Suppressor macrophage (primary cell): Measurements from ENCODE around the gene KLRC2.
"Not testable (repeated sequence)": the region's sequence is repeated elsewhere in the genome, so short reads cannot be mapped to it uniquely, and the experiment has no call there.

Source experiments
- DNase-seq, 4 experiments: peaks; one replicate each; pipeline ENCODE4 v3.0.0-alpha.2; 2020 to 2022
- total RNA-seq, 17 experiments: gene quantifications; one replicate each; lab custom pipeline; 2026; ENCODE audit warnings: mixed read lengths in 6 of 17, inconsistent platforms in 3 of 17; lab: John Stamatoyannopoulos, UW

KLRC2 gene
- 0 reads per million in 17 experiments for total RNA-seq

DNA sequence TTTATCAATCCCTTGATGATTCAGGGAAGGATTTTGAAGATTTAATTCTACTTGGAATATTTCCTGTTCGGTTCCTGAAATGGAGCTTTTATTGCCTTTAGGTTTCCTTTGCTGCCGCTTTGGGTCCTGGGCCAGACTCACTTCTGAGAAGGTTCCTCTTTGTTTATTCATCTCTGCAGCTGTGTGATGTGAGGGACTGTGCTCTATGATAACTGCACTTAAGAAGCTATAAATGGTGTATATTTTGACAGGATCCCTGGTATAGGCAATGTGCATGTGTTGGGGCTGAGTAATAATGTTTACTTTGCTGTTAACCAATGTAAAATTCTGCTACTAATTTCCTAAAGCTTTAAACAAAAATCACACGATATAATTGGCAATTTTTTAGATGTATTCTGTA is at the start of gene KLRC2:
Gene KLRC2, minus strand, starts transcription at position 195 of the 400 bp plus-strand sequence. Its CDS starts 24 bp downstream, at position 171.
- DNase-seq, result peak; percentile 13 to 31 (median 22)

GRCh38 chr12:10481901-10482300 is 46.1 kb upstream of the KLRC2 start:
- DNase-seq, result not testable (repeated sequence)

- DNase-seq, result not testable (repeated sequence)
Observed at GRCh38 chr12:10472808-10473207, 37.0 kb upstream of the KLRC2 start.

DNA sequence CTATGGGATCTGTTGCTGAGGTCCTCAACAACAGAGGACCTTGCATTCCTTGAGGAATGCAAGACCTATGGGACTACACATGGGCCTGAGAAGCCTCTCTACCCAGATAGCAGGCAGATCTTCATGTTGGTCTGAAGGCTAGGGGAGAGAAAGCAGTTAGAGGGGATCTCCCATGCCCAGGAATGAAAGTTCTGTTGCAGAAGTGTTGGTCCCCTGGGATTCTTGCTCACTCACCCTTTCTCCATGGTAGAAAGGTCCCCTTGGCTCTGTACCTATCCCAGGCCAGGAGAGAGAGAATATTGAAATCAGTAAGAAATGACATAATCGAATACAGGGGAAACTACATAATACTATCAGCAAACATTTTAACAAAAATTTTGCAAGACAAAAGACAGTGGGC is 33.9 kb upstream of the KLRC2 start:
- no peak for DNase-seq

DNA sequence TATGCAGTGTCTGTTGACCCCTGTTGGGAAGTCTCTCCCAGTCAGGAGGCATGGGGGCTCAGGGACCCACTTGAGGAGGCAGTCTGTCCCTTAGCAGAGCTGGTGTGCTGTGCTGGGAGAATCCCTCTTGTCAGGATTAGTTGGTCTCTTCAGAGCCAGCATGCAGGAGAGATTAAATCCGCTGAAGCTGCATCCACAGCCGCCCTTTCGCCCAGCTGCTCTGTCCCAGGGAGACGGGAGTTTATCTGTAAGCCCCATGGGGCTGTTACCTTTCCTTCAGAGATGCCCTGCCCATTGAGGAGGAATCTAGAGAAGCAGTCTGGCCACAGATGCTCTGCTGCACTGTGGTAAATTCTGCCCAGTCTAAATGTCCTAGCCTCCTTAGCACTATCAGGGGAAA is 30.5 kb upstream of the KLRC2 start:
- no peak for DNase-seq

GRCh38 chr12:10457760-10458159 is 21.9 kb upstream of the KLRC2 start:
- no peak for DNase-seq

GRCh38 chr12:10456856-10457255 is 21.0 kb upstream of the KLRC2 start:
- no peak for DNase-seq

DNA sequence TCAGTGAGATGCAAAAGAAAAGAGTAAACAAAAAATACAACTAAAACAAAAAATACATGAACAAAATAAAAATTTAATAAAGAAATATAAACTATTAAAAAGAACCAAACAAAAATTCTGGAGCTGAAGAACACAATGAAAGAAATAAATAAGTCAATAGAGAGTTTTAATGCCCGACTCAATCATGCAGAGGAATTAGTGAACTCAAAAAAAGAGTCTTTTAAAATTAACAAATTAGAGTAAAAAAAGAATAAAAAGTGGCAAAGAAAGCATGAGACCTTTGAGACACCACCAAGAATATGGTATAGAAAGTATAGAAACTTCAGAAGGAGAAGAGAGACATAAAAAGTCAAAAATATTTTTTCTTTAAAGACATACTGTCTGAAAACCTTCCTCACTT is 20.0 kb upstream of the KLRC2 start:
- DNase-seq, result no peak

DNA sequence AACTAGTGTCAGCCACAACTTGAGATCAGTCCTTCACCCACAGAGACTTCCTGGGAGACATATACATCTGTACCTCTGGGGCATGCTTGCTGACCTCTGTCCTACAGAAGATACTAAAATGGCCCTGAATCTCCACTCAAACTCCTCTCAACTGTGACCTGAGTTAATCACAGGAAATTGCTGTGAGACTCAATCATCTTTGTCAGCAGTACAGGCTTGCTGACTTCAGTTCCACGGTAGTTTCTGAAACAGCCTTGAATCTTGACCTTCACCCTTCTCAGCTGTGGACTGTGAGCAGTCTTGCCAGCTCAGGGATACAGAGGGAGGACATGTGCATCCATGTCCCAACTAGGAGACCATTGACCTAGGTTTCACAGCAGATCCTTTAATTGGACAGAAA is 18.7 kb upstream of the KLRC2 start:
- no peak for DNase-seq

GRCh38 chr12:10453156-10453555 is 17.3 kb upstream of the KLRC2 start, which contains the start of gene KLRC1:
KLRC1 (minus strand) TSS chr12:10453377; CDS start chr12:10451156, 2,221 bp downstream.
- DNase-seq, result no peak

DNA sequence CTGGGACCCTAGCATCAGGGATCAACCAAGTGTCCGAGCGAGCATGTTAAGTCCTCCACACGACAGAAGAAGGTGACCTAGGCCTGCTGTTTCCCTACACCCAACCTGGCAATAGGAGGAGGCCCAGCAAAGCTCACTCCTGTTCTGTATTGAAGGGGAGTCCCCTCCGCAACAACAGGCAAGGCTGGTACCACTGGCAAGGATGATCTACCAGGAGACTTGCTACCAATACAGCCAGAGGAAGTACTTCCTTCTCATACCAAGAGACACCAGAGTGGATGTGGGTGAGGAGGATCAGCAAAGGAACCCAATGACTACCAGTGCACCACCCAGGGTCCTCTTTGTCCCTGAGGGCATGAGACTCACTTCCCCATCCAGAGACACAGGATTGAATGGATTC is 12.4 kb upstream of the KLRC2 start:
- DNase-seq, result peak in 1 of 4 experiments; percentile 4

GRCh38 chr12:10446052-10446451 is 10.2 kb upstream of the KLRC2 start:
- not testable (repeated sequence) for DNase-seq

DNA sequence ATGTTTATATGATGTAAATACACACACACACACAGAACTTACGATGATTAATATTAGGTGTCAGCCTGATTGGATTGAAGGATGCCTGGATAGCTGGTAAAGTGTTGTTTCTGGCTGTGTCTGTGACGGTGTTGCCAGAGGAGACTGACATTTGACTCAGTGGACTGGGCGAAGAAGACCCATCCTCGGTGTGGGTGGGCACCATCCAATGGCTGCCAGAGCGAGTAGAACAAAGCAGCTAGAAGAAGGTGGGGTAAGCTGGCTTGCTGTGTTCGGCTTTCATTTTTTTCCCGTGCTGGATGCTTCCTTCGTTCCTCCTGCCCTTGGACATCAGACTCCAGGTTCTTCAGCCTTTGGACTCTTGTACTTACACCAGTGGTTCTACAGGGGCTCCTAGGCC is 5.3 kb upstream of the KLRC2 start:
- DNase-seq, result not testable (repeated sequence)

- DNase-seq, result not testable (repeated sequence)
Observed at GRCh38 chr12:10439608-10440274, 3.9 kb upstream of the KLRC2 start.

- not testable (repeated sequence) for DNase-seq
Observed at GRCh38 chr12:10437601-10438000, 1.8 kb upstream of the KLRC2 start.

DNA sequence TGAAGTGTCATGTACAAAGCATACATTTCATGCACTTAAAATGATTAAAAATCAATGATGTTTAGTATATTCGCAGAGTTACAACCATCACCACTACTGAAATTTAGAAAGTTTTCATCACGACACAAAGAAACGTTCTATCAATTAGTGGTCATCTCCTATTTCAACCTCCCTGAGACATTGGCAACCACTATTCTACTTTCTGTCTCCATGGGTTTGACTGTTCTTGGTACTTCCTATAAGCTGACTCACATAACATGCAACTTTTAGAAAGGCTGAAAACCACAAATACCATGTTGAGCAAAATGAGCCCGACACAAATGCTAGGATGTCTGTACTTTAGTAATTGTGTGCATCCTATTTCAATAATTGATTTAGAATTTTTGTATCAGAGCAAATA is 5.2 kb downstream of the KLRC2 start:
- not testable (repeated sequence) for DNase-seq

GRCh38 chr12:10425938-10426337 is 9.9 kb downstream of the KLRC2 start:
- not testable (repeated sequence) for DNase-seq

- not testable (repeated sequence) for DNase-seq
Observed at GRCh38 chr12:10424260-10424899, 11.4 kb downstream of the KLRC2 start.

GRCh38 chr12:10422159-10422558 is 13.7 kb downstream of the KLRC2 start:
- DNase-seq, result not testable (repeated sequence)

GRCh38 chr12:10420334-10420733 is 15.5 kb downstream of the KLRC2 start, which contains the start of gene KLRC3:
KLRC3 (minus strand) TSS chr12:10420595; CDS start chr12:10420550, 45 bp downstream.
- DNase-seq, result not testable (repeated sequence)

GRCh38 chr12:10409392-10409791 is 26.4 kb downstream of the KLRC2 start, which contains the start of gene KLRC4:
KLRC4 (minus strand) TSS chr12:10409757; CDS start chr12:10409575, 182 bp downstream.
- peak; percentile 52 to 72 (median 56) for DNase-seq

GRCh38 chr12:10408842-10409241 is 27.0 kb downstream of the KLRC2 start:
- DNase-seq, result no peak

GRCh38 chr12:10406725-10407124 is 29.1 kb downstream of the KLRC2 start:
- DNase-seq, result peak; percentile 77 to 91 (median 84)

GRCh38 chr12:10405294-10405693 is 30.5 kb downstream of the KLRC2 start:
- DNase-seq, result no peak
